ENCODE results near the gene MRAS.
"Not testable (repeated sequence)": the region's sequence is repeated elsewhere in the genome, so short reads cannot be mapped to it uniquely, and the experiment has no call there.

Gene MRAS

GRCh38 chr3:138426754-138427153 is 78.4 kb downstream of the MRAS start:
- DNase-seq: not testable (repeated sequence)

- no peak for DNase-seq
Measured at GRCh38 chr3:138429665-138430064, 81.3 kb downstream of the MRAS start.

GRCh38 chr3:138432576-138433240 is 84.3 kb downstream of the MRAS start:
- no peak for DNase-seq

DNA sequence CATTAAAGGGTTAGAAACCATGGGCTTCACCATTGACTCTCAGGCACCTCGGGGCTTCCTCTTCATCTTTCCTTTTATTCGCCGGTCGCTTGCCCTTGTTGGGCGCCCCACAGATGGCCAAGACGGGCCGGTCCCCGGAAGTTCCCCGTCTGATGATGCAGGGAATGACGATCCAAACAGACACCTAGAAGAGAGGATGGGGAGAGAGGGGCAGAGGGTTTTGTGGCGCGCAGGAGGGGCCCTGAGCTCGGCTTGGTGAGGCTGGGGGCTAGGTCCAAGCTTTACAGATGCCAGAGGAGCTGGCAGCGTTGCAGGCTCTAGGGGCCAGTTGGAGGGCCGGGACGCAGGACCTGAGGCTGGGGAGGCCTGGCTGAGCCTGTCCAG is 85.5 kb downstream of the MRAS start:
- no peak for DNase-seq

DNA sequence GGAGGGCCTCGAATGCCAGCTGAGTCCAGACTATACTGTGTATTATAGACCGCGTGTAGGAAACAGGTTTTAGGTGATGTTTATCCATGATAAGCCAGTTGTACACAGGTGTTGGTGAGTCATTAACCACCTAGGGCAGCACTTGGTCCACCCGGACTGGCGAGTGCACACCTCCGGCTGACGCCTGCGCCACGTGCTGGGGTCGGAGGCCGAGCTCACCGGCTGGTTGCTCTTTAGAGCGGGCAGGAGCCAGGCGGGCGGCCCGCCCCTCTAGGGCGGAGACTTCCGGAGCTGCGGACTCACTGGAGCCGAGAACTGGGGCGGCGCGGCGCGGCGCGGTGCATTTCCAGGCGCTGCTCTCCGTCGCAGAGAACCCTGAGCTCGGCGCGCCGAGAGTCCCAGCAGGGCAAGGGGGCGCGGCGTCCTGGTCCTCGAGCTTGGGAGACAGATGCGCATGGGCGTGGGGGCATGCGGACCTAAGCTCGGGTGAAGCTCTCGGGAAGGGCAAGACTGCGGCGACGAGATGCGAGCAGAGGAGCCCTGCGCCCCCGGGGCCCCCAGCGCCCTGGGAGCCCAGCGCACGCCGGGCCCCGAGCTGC is 86.0 kb downstream of the MRAS start, which contains the start of gene ESYT3:
Gene ESYT3 (plus strand): TSS at position 341 of the 599 bp plus-strand sequence. CDS start 183 bp downstream, at position 524.
- peak; percentile 48 for DNase-seq

- no peak for DNase-seq
Measured at GRCh38 chr3:138434875-138435772, 86.7 kb downstream of the MRAS start.

DNA sequence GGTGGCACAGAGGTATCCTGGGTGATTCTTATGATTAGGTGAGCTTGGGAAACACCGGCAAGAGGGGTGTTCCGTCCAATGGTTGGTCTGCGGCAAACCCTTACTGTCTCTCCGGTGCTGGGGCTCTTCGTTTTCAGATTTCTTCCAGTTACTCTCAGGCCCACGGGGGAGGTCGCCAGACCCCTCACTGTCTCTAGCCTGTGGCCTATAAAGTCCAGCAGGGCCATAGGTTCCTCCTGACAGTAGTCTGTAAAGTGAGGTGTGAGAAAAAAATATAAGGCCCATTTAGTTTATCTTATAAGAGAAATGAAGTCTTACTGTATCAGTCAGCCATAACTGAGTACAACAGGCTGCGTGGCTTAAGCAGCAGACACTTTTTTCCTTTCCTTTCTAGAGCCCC is 87.5 kb downstream of the MRAS start:
- DNase-seq: no peak

- DNase-seq: no peak
Measured at GRCh38 chr3:138437281-138437680, 88.9 kb downstream of the MRAS start.

DNA sequence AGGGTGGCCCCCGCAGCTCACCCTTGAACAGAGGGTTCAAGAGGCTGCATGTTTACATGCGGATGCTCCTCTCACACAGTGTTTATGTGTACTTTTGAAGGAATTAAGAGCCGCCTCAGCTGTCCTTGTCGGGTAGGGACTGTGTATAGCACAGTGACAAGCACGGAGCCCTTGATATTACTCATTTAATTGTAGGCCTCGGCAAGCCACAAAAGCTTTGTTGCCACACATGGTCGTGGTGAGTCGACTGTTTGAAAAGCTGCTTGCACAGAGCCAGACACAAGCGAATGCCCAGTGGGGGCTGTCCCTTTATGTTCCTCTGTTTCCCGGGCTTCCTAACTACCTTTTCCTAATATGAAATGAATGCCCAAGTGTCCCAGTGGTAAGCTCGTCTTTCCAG is 90.5 kb downstream of the MRAS start:
- no peak for DNase-seq

DNA sequence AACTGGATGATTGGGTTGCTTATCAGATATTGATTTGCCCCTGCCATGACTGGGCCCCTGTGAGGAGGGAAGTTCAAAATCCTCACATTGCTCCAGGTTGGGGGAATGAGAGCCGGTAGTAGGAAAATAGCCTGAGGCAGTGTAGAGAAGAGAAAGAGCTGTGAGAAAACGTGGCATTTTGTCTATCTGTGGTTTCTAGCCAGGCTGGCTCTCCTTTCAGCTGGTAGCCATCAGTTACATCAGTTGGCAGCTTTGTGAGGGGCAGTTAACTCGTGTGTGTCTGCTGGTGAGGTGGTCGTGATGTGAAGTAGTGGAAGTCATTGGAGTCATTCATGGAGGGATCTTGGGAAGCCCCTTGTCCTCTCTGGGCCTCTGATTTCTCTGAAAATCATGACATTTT is 91.3 kb downstream of the MRAS start:
- no peak for DNase-seq

DNA sequence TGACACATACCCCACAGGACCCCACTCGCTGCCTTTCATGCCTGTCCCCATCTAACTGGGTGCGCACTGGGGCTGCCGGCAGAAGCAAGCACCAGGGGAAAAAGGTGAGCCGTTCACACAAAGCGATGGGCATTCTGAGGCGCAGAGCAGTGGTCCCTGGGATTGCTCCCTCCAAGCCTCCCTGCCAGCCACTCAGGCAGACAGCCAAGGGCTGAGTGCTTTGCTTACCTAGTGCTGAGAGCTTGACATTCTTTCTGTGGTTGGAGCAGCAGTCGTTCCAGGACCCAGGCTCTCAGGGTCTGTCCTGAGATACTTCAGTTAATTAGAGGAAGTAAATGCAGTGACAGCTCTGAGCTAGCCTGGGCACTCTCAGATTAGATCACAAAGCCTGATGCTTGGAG is 91.7 kb downstream of the MRAS start:
- DNase-seq: no peak

GRCh38 chr3:138440596-138440995 is 92.2 kb downstream of the MRAS start:
- DNase-seq: no peak

DNA sequence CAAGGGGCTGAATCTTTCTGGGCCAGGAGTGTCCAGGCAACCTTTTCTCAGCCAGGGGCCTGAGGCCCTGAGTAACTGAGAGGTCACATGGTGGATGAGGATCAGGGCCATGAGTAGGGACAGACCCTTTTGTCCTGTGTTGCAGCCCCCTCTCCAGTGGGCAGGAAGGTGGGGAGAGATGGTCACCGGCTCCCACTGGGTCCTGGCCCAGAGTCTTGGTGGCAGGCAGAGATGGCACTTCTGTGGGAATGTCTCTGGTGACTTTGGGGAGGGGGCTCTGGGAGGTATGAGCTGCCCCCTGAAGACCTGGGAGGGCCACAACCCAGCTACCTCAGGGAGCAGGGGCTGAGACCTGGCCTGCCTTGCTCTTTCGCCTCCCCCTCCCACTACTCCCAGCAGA is 92.9 kb downstream of the MRAS start:
- no peak for DNase-seq

DNA sequence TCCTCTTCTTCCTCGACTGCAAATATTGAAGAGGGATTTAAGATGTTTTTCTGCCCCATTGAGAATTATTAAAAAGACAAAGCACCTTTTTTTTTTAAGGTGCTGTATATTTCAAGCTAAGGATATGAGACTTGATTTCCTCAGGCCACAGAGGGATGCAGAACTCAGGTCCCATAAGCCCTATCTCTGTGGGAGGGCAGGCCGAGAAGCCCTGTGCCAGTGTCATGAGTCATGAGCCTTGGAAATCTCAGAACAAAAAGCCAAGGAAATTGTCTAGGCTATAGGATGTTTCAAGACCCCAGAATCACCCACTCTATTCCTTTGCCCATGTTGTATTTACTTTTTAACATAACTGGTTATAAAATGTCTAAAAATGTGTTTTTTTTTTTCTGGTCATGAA is 93.4 kb downstream of the MRAS start:
- no peak for DNase-seq

GRCh38 chr3:138442433-138442832 is 94.1 kb downstream of the MRAS start:
- DNase-seq: no peak

DNA sequence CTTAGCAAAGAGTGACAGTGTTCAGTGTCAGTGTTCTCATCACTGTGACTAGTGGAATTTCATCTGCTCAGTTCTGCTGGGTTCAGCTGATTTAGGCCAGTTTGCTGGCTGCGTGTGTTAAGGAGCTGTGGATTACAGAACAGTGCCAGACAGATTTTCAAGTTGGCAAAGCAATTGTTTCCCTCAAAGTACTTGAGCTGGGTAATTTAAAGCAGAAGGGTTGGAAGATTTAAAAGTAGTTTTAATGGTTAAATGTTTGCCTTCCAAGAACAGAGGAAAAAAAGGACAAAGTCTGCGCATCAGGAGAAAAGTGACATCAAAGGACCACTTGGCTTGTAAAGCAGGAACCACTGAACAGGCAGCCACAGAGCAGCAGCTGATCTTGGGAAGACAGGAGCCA is 94.7 kb downstream of the MRAS start:
- no peak for DNase-seq

DNA sequence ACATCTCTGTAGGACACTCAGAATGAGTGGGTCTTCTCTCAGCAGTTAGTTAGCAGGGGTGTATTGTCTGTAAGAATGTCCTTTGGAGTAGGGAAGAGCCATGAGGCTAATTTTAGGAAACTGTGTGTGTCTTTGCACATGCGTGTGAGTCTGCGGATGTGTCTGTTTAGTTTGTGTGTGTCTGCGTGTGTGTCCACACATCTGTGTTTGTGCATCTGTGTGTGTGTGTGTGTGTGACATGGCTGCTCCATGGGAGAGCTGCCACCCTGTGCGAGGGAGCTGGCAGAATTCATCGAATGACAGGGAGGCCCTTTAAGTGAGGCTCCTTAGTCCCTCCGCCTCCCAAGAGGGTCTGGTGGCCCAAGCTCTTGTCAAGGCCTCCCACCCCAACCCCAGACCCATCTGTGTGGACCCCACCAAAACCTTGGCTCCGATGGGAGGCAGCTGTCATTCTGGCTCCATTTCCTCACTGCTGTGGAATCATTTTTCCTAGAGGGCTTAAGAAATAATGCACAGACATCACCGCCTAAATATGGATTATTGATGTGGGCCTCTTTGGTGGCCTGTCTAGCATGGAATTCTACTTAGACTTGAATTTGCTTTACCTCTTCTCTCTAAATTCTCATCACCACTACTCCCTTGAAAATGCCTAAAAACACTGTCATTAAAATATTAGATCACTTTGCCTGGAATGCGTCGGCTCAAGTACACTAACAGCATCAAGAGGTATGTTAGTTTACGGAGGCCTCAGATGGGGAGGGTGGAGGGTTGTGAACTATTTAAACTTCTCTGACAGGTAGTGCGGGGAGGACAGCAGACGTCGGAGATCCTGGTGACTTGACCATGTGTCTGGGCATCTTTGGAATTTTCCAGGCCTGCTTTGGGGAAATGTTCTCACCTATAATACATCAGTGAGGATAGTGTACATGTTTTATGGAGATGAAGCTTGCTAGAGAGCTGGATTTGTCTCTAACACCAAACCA is 95.4 kb downstream of the MRAS start:
- DNase-seq: no peak

GRCh38 chr3:138445236-138445635 is 96.9 kb downstream of the MRAS start:
- DNase-seq: no peak

- no peak for DNase-seq
Measured at GRCh38 chr3:138445654-138446053, 97.3 kb downstream of the MRAS start.

- DNase-seq: no peak
Measured at GRCh38 chr3:138448631-138449030, 100.3 kb downstream of the MRAS start.

DNA sequence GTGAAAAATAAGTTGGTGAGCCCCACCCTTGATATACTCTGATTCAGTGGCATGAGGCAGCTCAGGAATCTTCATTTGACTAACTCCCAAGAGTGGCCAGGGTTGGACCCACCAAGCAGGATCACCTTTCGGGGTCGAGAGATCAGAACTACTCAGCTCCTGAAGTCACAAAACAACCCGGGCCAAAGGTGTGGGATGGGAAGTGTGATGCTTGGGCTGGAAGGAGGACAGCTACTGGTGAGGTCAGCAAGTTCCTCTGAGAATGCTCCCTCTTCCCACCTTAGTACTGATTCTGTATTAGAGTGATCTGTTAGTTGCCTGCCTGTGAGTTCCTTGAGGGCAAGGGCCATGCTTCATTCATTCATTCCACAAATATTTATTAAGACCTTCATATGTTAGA is 101.1 kb downstream of the MRAS start:
- DNase-seq: no peak

GRCh38 chr3:138450181-138450580 is 101.8 kb downstream of the MRAS start:
- no peak for DNase-seq

Data from stimulated activated CD4-positive, alpha-beta T cell treated with anti-CD3 and anti-CD28 coated beads, Interleukin-4, amount 100 ng/mL, for 1 hour (primary cell).